IgD-negative memory B cell (primary cell): Measurements from ENCODE around the gene HLA-DOA. TPM values are rescaled to one million over a fixed set of nuclear protein-coding genes. Genes with fewer than 3 reads are reported as not detected.

Experiments used
- polyA plus RNA-seq: library from polyadenylated mRNA; unstranded; fragments of 300-500 nt; fragmentation: Illumina TruSeq; gene quantifications from one replicate; pipeline ENCODE4 v1.2.3, GENCODE V29; 2021

HLA-DOA gene
- polyA plus RNA-seq, 1 donor from 2014 or later, result 363 TPM

Other genes starting within 250 kb of the HLA-DOA start
- 121 TPM for gene HLA-DQB2, start 246.1 kb downstream of the HLA-DOA start, polyA plus RNA-seq
- gene HLA-DOB, start 192.6 kb downstream of the HLA-DOA start, polyA plus RNA-seq, result 368 TPM
- 26.8 TPM for gene TAP2, start 170.9 kb downstream of the HLA-DOA start, polyA plus RNA-seq
- gene PSMB8, start 165.5 kb downstream of the HLA-DOA start, polyA plus RNA-seq, result 366 TPM
- gene TAP1, start 155.9 kb downstream of the HLA-DOA start, polyA plus RNA-seq, result 219 TPM
- gene PSMB9, start 155.4 kb downstream of the HLA-DOA start, polyA plus RNA-seq, result 695 TPM
- 771 TPM for gene HLA-DMB, start 68.6 kb downstream of the HLA-DOA start, polyA plus RNA-seq
- 946 TPM for gene HLA-DMA, start 56.5 kb downstream of the HLA-DOA start, polyA plus RNA-seq
- gene BRD2, start 41.0 kb downstream of the HLA-DOA start, polyA plus RNA-seq, result 110 TPM
- 2,568 TPM for gene HLA-DPA1, start 64.1 kb upstream of the HLA-DOA start, polyA plus RNA-seq
- 2,247 TPM for gene HLA-DPB1, start 66.4 kb upstream of the HLA-DOA start, polyA plus RNA-seq
- gene COL11A2, start 182.9 kb upstream of the HLA-DOA start, polyA plus RNA-seq, result not detected
- gene RXRB, start 191.1 kb upstream of the HLA-DOA start, polyA plus RNA-seq, result 9.7 TPM
- gene SLC39A7, start 191.3 kb upstream of the HLA-DOA start, polyA plus RNA-seq, result 23.1 TPM
- 30.9 TPM for gene HSD17B8, start 195.1 kb upstream of the HLA-DOA start, polyA plus RNA-seq
- gene RING1, start 198.9 kb upstream of the HLA-DOA start, polyA plus RNA-seq, result 9.9 TPM